Esophagus squamous epithelium (tissue), 5 donors: ENCODE measurements around the gene TBC1D23. TPM values are rescaled to one million over a fixed set of nuclear protein-coding genes. Genes with fewer than 3 reads are reported as not detected.

Source experiments
- DNase-seq: peaks from one replicate; lab custom pipeline; 2025; lab: John Stamatoyannopoulos, UW
- H3K27ac ChIP-seq, 4 donors: fragments of 200-600 bp; sonication (generic); one replicate each; pipeline ENCODE4 v1.5.1; 2016 to 2019; ENCODE audit warnings: mild to moderate bottlenecking in 1 of 4
- H3K27me3 ChIP-seq, 4 donors: fragments of 200-600 bp; sonication (generic); 1 replicate in 3 of 4; 2 replicates in 1 of 4; pipeline versions ENCODE4 v1.5.1 to v1.6.0; 2017 to 2021; ENCODE audit warnings: antibody characterized with exemption in 1 of 4
- H3K36me3 ChIP-seq, 3 donors: fragments of 200-600 bp; sonication (generic); one replicate each; pipeline ENCODE4 v1.5.1; 2016 to 2019
- H3K4me1 ChIP-seq, 3 donors: fragments of 200-600 bp; sonication (generic); one replicate each; pipeline ENCODE4 v1.5.1; 2017 to 2019
- H3K4me3 ChIP-seq, 4 donors: fragments of 200-600 bp; sonication (generic); 1 replicate in 3 of 4; 2 replicates in 1 of 4; pipeline ENCODE4 v1.5.1; 2016 to 2019; ENCODE audit warnings: mild to moderate bottlenecking in 2 of 4, moderate library complexity in 1 of 4
- H3K9me3 ChIP-seq, 3 donors: fragments of 200-600 bp; sonication (generic); one replicate each; pipeline ENCODE4 v1.5.1; 2016 to 2019
- POLR2A ChIP-seq, 4 donors: fragments of 450-650 bp; IDR thresholded peaks; one replicate each; pipeline ENCODE4 v1.6.1; 2017; ENCODE audit warnings: antibody characterized with exemption in 4 of 4, mild to moderate bottlenecking in 4 of 4, moderate library complexity in 3 of 4
- WGBS, 2 donors: methylation state at CpG; one replicate each; pipeline ENCODE4 v1.1.5; 2018; 5-methylcytosine and 5-hydroxymethylcytosine counted together
- intact Hi-C: fragments of 100-400 bp; cut with DNase I; formaldehyde crosslinking; loops from one replicate; pipeline ENCODE4 v1.15.0; 2022
- total RNA-seq, 4 donors: library from RNA; depleted of rRNA; stranded (reverse); fragments of >200 nt; gene quantifications; one replicate each; pipeline ENCODE4 v1.1.0, GENCODE V29; 2016
- TF ChIP-seq, protein P1 (sequence below), 6 experiments: fragments of 450-650 bp in 4 of 6; fragments of 200-600 bp in 2 of 6; sonication (generic) in 2 of 6; IDR thresholded peaks; one replicate each; pipeline ENCODE4 v1.5.1; 2016 to 2019; ENCODE audit warnings: antibody characterized with exemption in 6 of 6, mild to moderate bottlenecking in 4 of 6, moderate library complexity in 4 of 6
- donor health status: DM: yes; HTN: yes; CAD: no.

The TBC1D23 gene
- 10 to 100 TPM; 16.3 to 40.0 (median 32.1) TPM for total RNA-seq

DNA sequence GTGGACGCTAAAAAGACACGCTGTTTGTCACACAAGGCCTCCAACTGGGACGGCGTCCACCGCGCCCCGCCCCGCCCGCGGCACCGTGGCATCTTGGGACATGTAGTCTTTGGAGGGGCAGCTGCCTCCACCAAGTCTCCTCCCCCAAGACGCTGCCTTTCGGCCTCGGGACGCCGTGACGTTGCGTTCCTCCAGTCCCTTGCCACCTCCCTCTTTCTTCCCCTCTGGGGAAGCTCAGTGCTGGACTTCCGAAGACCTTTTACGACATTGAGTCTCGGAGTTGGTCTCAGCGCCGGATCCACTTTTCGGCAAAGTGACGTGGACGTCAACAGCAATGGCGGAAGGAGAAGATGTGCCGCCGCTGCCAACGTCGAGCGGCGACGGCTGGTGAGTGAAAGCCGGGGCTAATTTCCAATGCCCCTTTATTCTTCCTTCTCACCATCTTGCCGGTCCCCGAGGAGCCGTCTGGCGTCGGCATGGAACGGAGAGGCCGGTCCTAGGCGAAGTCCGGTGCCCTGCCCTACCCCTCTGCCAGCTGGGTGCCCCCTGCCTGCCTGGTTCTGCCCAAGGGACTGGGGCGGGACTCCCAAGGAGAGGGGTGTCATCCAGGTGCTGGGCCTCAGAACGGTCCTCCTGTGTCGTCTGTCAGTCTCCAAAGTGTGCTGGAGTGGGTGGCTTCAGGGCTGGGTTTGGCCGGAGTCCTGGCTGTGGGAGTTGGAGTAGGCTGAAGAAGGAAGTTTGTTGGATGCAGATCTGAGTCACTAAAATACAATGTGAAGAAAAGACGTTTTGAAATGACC is at the start of gene TBC1D23:
Gene TBC1D23, plus strand, starts transcription at position 308 of the 800 bp plus-strand sequence. Its CDS starts 27 bp downstream, at position 335.
- H3K4me1 ChIP-seq: peaks cover 9 to 55% (median 30%) of the 10 kb centered on the region in 3 donors
- intact Hi-C loops: no loop called here
- TF ChIP-seq, protein P1, sequence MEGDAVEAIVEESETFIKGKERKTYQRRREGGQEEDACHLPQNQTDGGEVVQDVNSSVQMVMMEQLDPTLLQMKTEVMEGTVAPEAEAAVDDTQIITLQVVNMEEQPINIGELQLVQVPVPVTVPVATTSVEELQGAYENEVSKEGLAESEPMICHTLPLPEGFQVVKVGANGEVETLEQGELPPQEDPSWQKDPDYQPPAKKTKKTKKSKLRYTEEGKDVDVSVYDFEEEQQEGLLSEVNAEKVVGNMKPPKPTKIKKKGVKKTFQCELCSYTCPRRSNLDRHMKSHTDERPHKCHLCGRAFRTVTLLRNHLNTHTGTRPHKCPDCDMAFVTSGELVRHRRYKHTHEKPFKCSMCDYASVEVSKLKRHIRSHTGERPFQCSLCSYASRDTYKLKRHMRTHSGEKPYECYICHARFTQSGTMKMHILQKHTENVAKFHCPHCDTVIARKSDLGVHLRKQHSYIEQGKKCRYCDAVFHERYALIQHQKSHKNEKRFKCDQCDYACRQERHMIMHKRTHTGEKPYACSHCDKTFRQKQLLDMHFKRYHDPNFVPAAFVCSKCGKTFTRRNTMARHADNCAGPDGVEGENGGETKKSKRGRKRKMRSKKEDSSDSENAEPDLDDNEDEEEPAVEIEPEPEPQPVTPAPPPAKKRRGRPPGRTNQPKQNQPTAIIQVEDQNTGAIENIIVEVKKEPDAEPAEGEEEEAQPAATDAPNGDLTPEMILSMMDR (IDR thresholded peaks at IDR 0.05): peak in 2 of 6 experiments; percentile 15 to 21
- TF ChIP-seq POLR2A (IDR thresholded peaks at IDR 0.05): peak in 3 of 4 donors; percentile 90 to 94 (median 94)
- peak; percentile 87 for DNase-seq
- H3K36me3 ChIP-seq: no peaks in the 10 kb centered on the region
- H3K27me3 ChIP-seq: no peaks in the 10 kb centered on the region
- peak within 1 kb of the TSS; percentile 97 to 99 (median 98) for H3K27ac ChIP-seq
- no peaks in the 10 kb centered on the region for H3K9me3 ChIP-seq
- 0 to 1% methylated on average over 17 to 26 of the region's 49 CpGs for WGBS, 2 donors
- H3K4me3 ChIP-seq: peak within 1 kb of the TSS; percentile 94 to 99 (median 96)

GRCh38 chr3:100213891-100214573 is 46.8 kb upstream of the TBC1D23 start:
- Histone ChIP-seq H3K36me3 (no peaks in the 10 kb centered on the region), H3K27ac (no peak overlapping the region), H3K4me1 (peaks cover 10 to 16% (median 15%) of the 10 kb centered on the region in 3 donors), H3K4me3 (no peak overlapping the region), H3K9me3 (no peaks in the 10 kb centered on the region), H3K27me3 (no peaks in the 10 kb centered on the region)
- 77 to 80% methylated on average over 7 of the region's 7 CpGs for WGBS, 2 donors
- no peak for DNase-seq
- intact Hi-C loops: no loop called here
- TF ChIP-seq, protein P1 (IDR thresholded peaks at IDR 0.05): no peak
- no peak for TF ChIP-seq POLR2A (IDR thresholded peaks at IDR 0.05)

DNA sequence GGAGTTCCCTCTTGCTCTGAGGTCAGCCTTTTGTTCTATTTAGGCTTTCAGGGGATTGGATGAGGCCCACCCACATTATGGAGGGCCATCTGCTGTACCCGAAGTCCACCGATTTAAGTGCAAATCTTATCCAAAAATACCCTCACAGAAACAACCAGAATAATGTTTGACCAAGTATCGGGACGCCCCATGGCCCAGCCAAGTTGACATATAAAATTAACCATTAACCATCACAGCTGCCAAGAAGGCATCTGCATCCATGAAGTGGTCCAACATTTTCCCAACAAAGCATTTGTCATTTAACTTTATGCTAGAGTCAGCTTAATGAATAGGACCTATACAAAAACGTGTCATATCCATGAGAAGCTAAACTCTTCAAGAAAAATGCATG is 46.2 kb upstream of the TBC1D23 start:
- no peak for DNase-seq

DNA sequence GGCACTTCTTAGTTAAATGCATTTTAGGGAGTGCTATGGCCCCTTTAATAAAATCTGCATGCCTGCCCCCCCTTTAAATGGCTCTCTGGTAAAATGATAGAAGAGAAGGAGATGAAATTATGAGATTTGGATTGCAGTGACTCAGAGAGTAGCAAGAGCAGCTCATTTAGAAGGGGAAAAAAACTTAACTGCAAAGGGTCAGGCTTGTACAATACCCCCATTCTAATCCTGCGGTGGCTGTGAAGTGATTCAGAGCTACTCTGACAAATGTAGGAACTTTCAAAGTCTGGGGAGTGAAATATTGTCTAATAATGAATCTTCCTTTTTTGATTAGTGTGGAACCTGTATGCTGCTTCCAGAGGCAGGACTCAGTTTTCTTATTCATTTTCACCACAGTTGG is 44.1 kb upstream of the TBC1D23 start:
- no peaks in the 10 kb centered on the region for H3K27me3 ChIP-seq
- no peaks in the 10 kb centered on the region for H3K4me1 ChIP-seq
- WGBS, 2 donors: 42 to 71% methylated on average over 1 of the region's 1 CpG
- no peak overlapping the region for H3K4me3 ChIP-seq
- TF ChIP-seq, protein P1 (IDR thresholded peaks at IDR 0.05): no peak
- no peak for TF ChIP-seq POLR2A (IDR thresholded peaks at IDR 0.05)
- intact Hi-C loops: no loop called here
- peak overlapping the region in 1 of 4 donors; percentile 10 for H3K27ac ChIP-seq
- DNase-seq: no peak
- H3K9me3 ChIP-seq: peaks cover 0 to 10% (median 0%) of the 10 kb centered on the region in 3 donors
- no peaks in the 10 kb centered on the region for H3K36me3 ChIP-seq

More for the DNA sequence above, 46.2 kb upstream of the TBC1D23 start:
- Histone ChIP-seq H3K4me1 (peaks cover 10 to 16% (median 15%) of the 10 kb centered on the region in 3 donors), H3K27ac (no peak overlapping the region), H3K4me3 (no peak overlapping the region), H3K27me3 (no peaks in the 10 kb centered on the region), H3K9me3 (peaks cover 0 to 3% (median 0%) of the 10 kb centered on the region in 3 donors), H3K36me3 (no peaks in the 10 kb centered on the region)
- TF ChIP-seq POLR2A (IDR thresholded peaks at IDR 0.05): no peak
- TF ChIP-seq, protein P1 (IDR thresholded peaks at IDR 0.05): no peak
- intact Hi-C loops: no loop called here
- WGBS, 2 donors: 72 to 82% methylated on average over 5 of the region's 5 CpGs

GRCh38 chr3:100221159-100221558 is 39.6 kb upstream of the TBC1D23 start:
- H3K4me1 ChIP-seq: no peaks in the 10 kb centered on the region
- DNase-seq: no peak
- WGBS, 2 donors: 86 to 96% methylated on average over 1 of the region's 1 CpG
- H3K27ac ChIP-seq: no peak overlapping the region
- H3K36me3 ChIP-seq: no peaks in the 10 kb centered on the region
- peaks cover 0 to 10% (median 0%) of the 10 kb centered on the region in 3 donors for H3K9me3 ChIP-seq
- H3K27me3 ChIP-seq: no peaks in the 10 kb centered on the region
- intact Hi-C loops: no loop called here
- no peak overlapping the region for H3K4me3 ChIP-seq
- TF ChIP-seq, protein P1 (IDR thresholded peaks at IDR 0.05): no peak
- TF ChIP-seq POLR2A (IDR thresholded peaks at IDR 0.05): no peak
